ENCODE results near the gene POMT2.
A peak's percentile ranks its signal among the peaks of the same experiment; 100 is the strongest.

Gene POMT2

DNA sequence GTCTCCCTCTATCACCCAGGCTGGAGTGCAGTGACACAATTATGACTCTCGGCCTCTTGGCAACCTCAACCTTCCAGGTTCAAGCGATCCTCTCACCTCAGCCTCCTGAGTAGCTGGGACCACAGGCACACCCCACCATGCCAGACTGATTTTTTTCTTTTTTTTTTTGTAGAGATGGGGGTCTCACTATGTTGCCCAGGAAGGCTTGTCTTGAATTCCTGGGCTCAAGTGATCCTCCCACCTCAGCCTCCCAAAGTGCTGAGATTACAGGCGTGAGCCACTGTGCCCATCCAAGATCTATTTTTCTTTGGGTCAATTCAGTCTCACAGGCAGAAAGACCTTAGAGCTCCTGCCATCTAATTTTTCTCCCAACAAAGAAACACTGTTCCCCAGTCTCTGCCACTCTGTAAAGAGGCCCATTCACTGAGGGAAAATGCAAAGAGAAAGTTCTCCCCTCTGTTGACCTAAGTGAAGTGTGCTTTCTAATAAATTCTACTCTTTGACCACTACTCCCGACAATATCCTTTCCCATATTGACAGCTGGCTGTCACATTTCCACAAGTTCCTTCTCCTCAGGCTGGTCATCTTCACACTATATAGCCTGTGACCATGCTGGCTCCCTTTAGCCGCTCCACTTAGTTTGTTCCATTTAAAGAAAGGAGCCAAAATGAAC lies 32.9 kb upstream of the POMT2 start:
- Histone ChIP-seq H3K9me3 (ENCODE audit: control extremely low read depth in 1 of 5, control insufficient read depth in 4 of 5, insufficient read depth in 2 of 5, low read depth in 1 of 5, low read length in 4 of 5) (no peaks in the 10 kb centered on the region), H3K4me3 (ENCODE audit: control insufficient read depth in 1 of 7, extremely low read depth in 1 of 7, insufficient read depth in 4 of 7, low read depth in 2 of 7, low read length in 6 of 7) (no peak overlapping the region), H3K36me3 (ENCODE audit: control insufficient read depth in 4 of 4, insufficient read depth in 4 of 4, low read length in 3 of 4) (peaks cover 6 to 21% (median 13%) of the 10 kb centered on the region in 4 experiments), H3K4me1 (ENCODE audit: control extremely low read depth in 1 of 4, control insufficient read depth in 4 of 4, insufficient read depth in 4 of 4, low read length in 3 of 4) (peaks cover 0 to 13% (median 4%) of the 10 kb centered on the region in 4 experiments), H3K27me3 (replicated peaks in 2 of 5; ENCODE audit: control insufficient read depth in 4 of 5, insufficient read depth in 5 of 5, low read length in 4 of 5) (no peaks in the 10 kb centered on the region), H3K27ac (ENCODE audit: insufficient read depth in 1 of 2, low read depth in 1 of 2, low read length in 2 of 2, poor library complexity in 1 of 2, severe bottlenecking in 2 of 2) (no peak overlapping the region)
- no peak for DNase-seq
- whole genome bisulfite sequencing (ENCODE audit: insufficient coverage): 84% methylated on average over 4 of the region's 5 CpGs
- ChIA-PET POLR2A (no interaction called here), CTCF (interaction anchor here (1.2 kb wide), 1 partner anchor 9 kb away, joined by 4 read pairs; no protein-coding TSS in a partner anchor)

GRCh38 chr14:77347751-77348150 lies 27.1 kb upstream of the POMT2 start:
- H3K27me3 ChIP-seq (replicated peaks in 2 of 5; ENCODE audit: control insufficient read depth in 4 of 5, insufficient read depth in 5 of 5, low read length in 4 of 5): no peaks in the 10 kb centered on the region
- POLR2A ChIA-PET: no interaction called here
- H3K9me3 ChIP-seq (ENCODE audit: control extremely low read depth in 1 of 5, control insufficient read depth in 4 of 5, insufficient read depth in 2 of 5, low read depth in 1 of 5, low read length in 4 of 5): no peaks in the 10 kb centered on the region
- peaks cover 17 to 44% (median 33%) of the 10 kb centered on the region in 4 experiments for H3K36me3 ChIP-seq (ENCODE audit: control insufficient read depth in 4 of 4, insufficient read depth in 4 of 4, low read length in 3 of 4)
- H3K4me1 ChIP-seq (ENCODE audit: control extremely low read depth in 1 of 4, control insufficient read depth in 4 of 4, insufficient read depth in 4 of 4, low read length in 3 of 4): peaks cover 9 to 30% (median 14%) of the 10 kb centered on the region in 4 experiments
- CTCF ChIA-PET: interaction anchor here (0.5 to 0.6 kb wide), 2 partner anchors 16 to 50 kb away, joined by 3 read pairs; no protein-coding TSS in a partner anchor
- WGBS (ENCODE audit: insufficient coverage): no CpG with 5 or more reads among the region's 3 CpGs
- H3K4me3 ChIP-seq (ENCODE audit: control insufficient read depth in 1 of 7, extremely low read depth in 1 of 7, insufficient read depth in 4 of 7, low read depth in 2 of 7, low read length in 6 of 7): peak overlapping the region in 1 of 7 experiments; percentile 28
- DNase-seq: peak; percentile 48 to 89 (median 83)
- peak overlapping the region in 1 of 2 experiments; percentile 60 for H3K27ac ChIP-seq (ENCODE audit: insufficient read depth in 1 of 2, low read depth in 1 of 2, low read length in 2 of 2, poor library complexity in 1 of 2, severe bottlenecking in 2 of 2)

- WGBS (ENCODE audit: insufficient coverage): 100% methylated on average over 1 of the region's 2 CpGs
- ChIA-PET CTCF (interaction anchor here (0.6 to 1.1 kb wide), 3 partner anchors 14 to 51 kb away, joined by 3 to 4 read pairs (median 3); no protein-coding TSS in a partner anchor), POLR2A (no interaction called here)
- DNase-seq: no peak
- Histone ChIP-seq H3K36me3 (ENCODE audit: control insufficient read depth in 4 of 4, insufficient read depth in 4 of 4, low read length in 3 of 4) (peaks cover 17 to 56% (median 45%) of the 10 kb centered on the region in 4 experiments), H3K4me3 (ENCODE audit: control insufficient read depth in 1 of 7, extremely low read depth in 1 of 7, insufficient read depth in 4 of 7, low read depth in 2 of 7, low read length in 6 of 7) (no peak overlapping the region), H3K9me3 (ENCODE audit: control extremely low read depth in 1 of 5, control insufficient read depth in 4 of 5, insufficient read depth in 2 of 5, low read depth in 1 of 5, low read length in 4 of 5) (no peaks in the 10 kb centered on the region), H3K27me3 (replicated peaks in 2 of 5; ENCODE audit: control insufficient read depth in 4 of 5, insufficient read depth in 5 of 5, low read length in 4 of 5) (no peaks in the 10 kb centered on the region), H3K4me1 (ENCODE audit: control extremely low read depth in 1 of 4, control insufficient read depth in 4 of 4, insufficient read depth in 4 of 4, low read length in 3 of 4) (peaks cover 9 to 30% (median 14%) of the 10 kb centered on the region in 4 experiments), H3K27ac (ENCODE audit: insufficient read depth in 1 of 2, low read depth in 1 of 2, low read length in 2 of 2, poor library complexity in 1 of 2, severe bottlenecking in 2 of 2) (no peak overlapping the region)
These were observed 25.8 kb upstream of the POMT2 start for GRCh38 chr14:77346495-77346894.

DNA sequence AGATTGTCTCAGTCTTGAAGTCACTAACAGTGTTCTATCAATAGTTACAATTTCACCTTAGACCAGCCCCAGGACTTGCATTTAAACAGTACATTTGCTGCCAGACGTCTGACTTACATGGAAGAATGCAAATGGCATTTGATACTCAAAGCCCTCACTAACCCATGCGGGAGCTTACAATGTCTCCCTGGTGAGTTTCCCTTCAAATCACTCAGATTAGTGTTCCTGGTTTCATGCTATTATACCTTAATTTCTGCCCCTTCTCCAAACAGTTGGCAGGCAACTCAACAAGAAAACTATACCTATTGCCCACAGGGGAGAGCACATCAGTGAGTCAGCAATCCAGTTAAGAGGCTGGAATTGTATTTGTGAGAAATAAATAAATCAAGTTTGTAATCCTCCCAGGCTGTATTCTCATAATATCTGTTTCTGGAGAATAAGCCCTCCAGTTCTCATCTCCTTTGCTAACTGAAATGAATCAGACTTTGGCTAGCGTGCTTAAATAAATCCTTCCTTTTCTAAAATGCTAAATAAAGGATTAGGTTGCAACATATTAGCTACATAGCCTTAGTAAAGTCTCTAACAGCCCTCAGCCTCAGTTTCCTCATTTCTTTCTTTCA lies 23.8 kb upstream of the POMT2 start:
- Histone ChIP-seq H3K4me1 (ENCODE audit: control extremely low read depth in 1 of 4, control insufficient read depth in 4 of 4, insufficient read depth in 4 of 4, low read length in 3 of 4) (peaks cover 9 to 24% (median 13%) of the 10 kb centered on the region in 4 experiments), H3K36me3 (ENCODE audit: control insufficient read depth in 4 of 4, insufficient read depth in 4 of 4, low read length in 3 of 4) (peaks cover 19 to 62% (median 53%) of the 10 kb centered on the region in 4 experiments), H3K4me3 (ENCODE audit: control insufficient read depth in 1 of 7, extremely low read depth in 1 of 7, insufficient read depth in 4 of 7, low read depth in 2 of 7, low read length in 6 of 7) (no peak overlapping the region), H3K9me3 (ENCODE audit: control extremely low read depth in 1 of 5, control insufficient read depth in 4 of 5, insufficient read depth in 2 of 5, low read depth in 1 of 5, low read length in 4 of 5) (no peaks in the 10 kb centered on the region), H3K27me3 (replicated peaks in 2 of 5; ENCODE audit: control insufficient read depth in 4 of 5, insufficient read depth in 5 of 5, low read length in 4 of 5) (no peaks in the 10 kb centered on the region), H3K27ac (ENCODE audit: insufficient read depth in 1 of 2, low read depth in 1 of 2, low read length in 2 of 2, poor library complexity in 1 of 2, severe bottlenecking in 2 of 2) (no peak overlapping the region)
- WGBS (ENCODE audit: insufficient coverage): 100% methylated on average over 2 of the region's 3 CpGs
- ChIA-PET CTCF (interaction anchor here (1.2 kb wide), 1 partner anchor 9 kb away, joined by 4 read pairs; no protein-coding TSS in a partner anchor), POLR2A (no interaction called here)
- no peak for DNase-seq

GRCh38 chr14:77343662-77344061 lies 23.0 kb upstream of the POMT2 start:
- 100% methylated on average over 1 of the region's 2 CpGs for WGBS (ENCODE audit: insufficient coverage)
- Histone ChIP-seq H3K4me1 (ENCODE audit: control extremely low read depth in 1 of 4, control insufficient read depth in 4 of 4, insufficient read depth in 4 of 4, low read length in 3 of 4) (peaks cover 9 to 18% (median 10%) of the 10 kb centered on the region in 4 experiments), H3K36me3 (ENCODE audit: control insufficient read depth in 4 of 4, insufficient read depth in 4 of 4, low read length in 3 of 4) (peaks cover 22 to 68% (median 54%) of the 10 kb centered on the region in 4 experiments), H3K27ac (ENCODE audit: insufficient read depth in 1 of 2, low read depth in 1 of 2, low read length in 2 of 2, poor library complexity in 1 of 2, severe bottlenecking in 2 of 2) (no peak overlapping the region), H3K27me3 (replicated peaks in 2 of 5; ENCODE audit: control insufficient read depth in 4 of 5, insufficient read depth in 5 of 5, low read length in 4 of 5) (no peaks in the 10 kb centered on the region), H3K4me3 (ENCODE audit: control insufficient read depth in 1 of 7, extremely low read depth in 1 of 7, insufficient read depth in 4 of 7, low read depth in 2 of 7, low read length in 6 of 7) (no peak overlapping the region), H3K9me3 (ENCODE audit: control extremely low read depth in 1 of 5, control insufficient read depth in 4 of 5, insufficient read depth in 2 of 5, low read depth in 1 of 5, low read length in 4 of 5) (no peaks in the 10 kb centered on the region)
- ChIA-PET POLR2A (no interaction called here), CTCF (interaction anchor here (1.2 kb wide), 1 partner anchor 10 kb away, joined by 4 read pairs; no protein-coding TSS in a partner anchor)
- no peak for DNase-seq

- 97% methylated on average over 8 of the region's 10 CpGs for WGBS (ENCODE audit: insufficient coverage)
- Histone ChIP-seq H3K36me3 (ENCODE audit: control insufficient read depth in 4 of 4, insufficient read depth in 4 of 4, low read length in 3 of 4) (peaks cover 23 to 73% (median 60%) of the 10 kb centered on the region in 4 experiments), H3K4me3 (ENCODE audit: control insufficient read depth in 1 of 7, extremely low read depth in 1 of 7, insufficient read depth in 4 of 7, low read depth in 2 of 7, low read length in 6 of 7) (no peak overlapping the region), H3K27ac (ENCODE audit: insufficient read depth in 1 of 2, low read depth in 1 of 2, low read length in 2 of 2, poor library complexity in 1 of 2, severe bottlenecking in 2 of 2) (no peak overlapping the region), H3K4me1 (ENCODE audit: control extremely low read depth in 1 of 4, control insufficient read depth in 4 of 4, insufficient read depth in 4 of 4, low read length in 3 of 4) (peaks cover 8 to 14% (median 10%) of the 10 kb centered on the region in 4 experiments), H3K9me3 (ENCODE audit: control extremely low read depth in 1 of 5, control insufficient read depth in 4 of 5, insufficient read depth in 2 of 5, low read depth in 1 of 5, low read length in 4 of 5) (no peaks in the 10 kb centered on the region), H3K27me3 (replicated peaks in 2 of 5; ENCODE audit: control insufficient read depth in 4 of 5, insufficient read depth in 5 of 5, low read length in 4 of 5) (no peaks in the 10 kb centered on the region)
- ChIA-PET CTCF (interaction anchor here (1.3 kb wide), 1 partner anchor 26 kb away, joined by 3 read pairs; no protein-coding TSS in a partner anchor), POLR2A (no interaction called here)
- no peak for DNase-seq
These were observed 22.2 kb upstream of the POMT2 start for GRCh38 chr14:77342726-77343397.
